ENCODE data around the gene FER.

FER gene

GRCh38 chr5:108937221-108937620 is 189.5 kb downstream of the FER start:
- Histone ChIP-seq H3K4me3 (ENCODE audit: low read depth in 1 of 2, low read length in 2 of 2) (no peak overlapping the region), H3K36me3 (ENCODE audit: insufficient read depth, low read length) (no peaks in the 10 kb centered on the region), H3K27me3 (ENCODE audit: control insufficient read depth in 1 of 2, insufficient read depth in 2 of 2, low read length in 2 of 2) (no peaks in the 10 kb centered on the region), H3K4me1 (ENCODE audit: insufficient read depth, low read length) (peaks cover 11% of the 10 kb centered on the region), H3K9ac (ENCODE audit: low read length) (no peak overlapping the region), H3K9me3 (ENCODE audit: low read length) (no peaks in the 10 kb centered on the region), H3K27ac (ENCODE audit: low read depth, low read length) (no peak overlapping the region)

GRCh38 chr5:108940506-108940905 is 192.8 kb downstream of the FER start:
- no peak overlapping the region for H3K9ac ChIP-seq (ENCODE audit: low read length)
- H3K36me3 ChIP-seq (ENCODE audit: insufficient read depth, low read length), result no peaks in the 10 kb centered on the region
- no peaks in the 10 kb centered on the region for H3K9me3 ChIP-seq (ENCODE audit: low read length)
- no peak overlapping the region for H3K27ac ChIP-seq (ENCODE audit: low read depth, low read length)
- no peak overlapping the region for H3K4me3 ChIP-seq (ENCODE audit: low read depth in 1 of 2, low read length in 2 of 2)
- H3K4me1 ChIP-seq (ENCODE audit: insufficient read depth, low read length), result peaks cover 5% of the 10 kb centered on the region
- no peaks in the 10 kb centered on the region for H3K27me3 ChIP-seq (ENCODE audit: control insufficient read depth in 1 of 2, insufficient read depth in 2 of 2, low read length in 2 of 2)

GRCh38 chr5:108941746-108942145 is 194.0 kb downstream of the FER start:
- H3K4me1 ChIP-seq (ENCODE audit: insufficient read depth, low read length), result no peaks in the 10 kb centered on the region
- H3K27ac ChIP-seq (ENCODE audit: low read depth, low read length), result no peak overlapping the region
- no peaks in the 10 kb centered on the region for H3K36me3 ChIP-seq (ENCODE audit: insufficient read depth, low read length)
- H3K9me3 ChIP-seq (ENCODE audit: low read length), result no peaks in the 10 kb centered on the region
- no peaks in the 10 kb centered on the region for H3K27me3 ChIP-seq (ENCODE audit: control insufficient read depth in 1 of 2, insufficient read depth in 2 of 2, low read length in 2 of 2)
- no peak overlapping the region for H3K9ac ChIP-seq (ENCODE audit: low read length)
- no peak overlapping the region for H3K4me3 ChIP-seq (ENCODE audit: low read depth in 1 of 2, low read length in 2 of 2)

DNA sequence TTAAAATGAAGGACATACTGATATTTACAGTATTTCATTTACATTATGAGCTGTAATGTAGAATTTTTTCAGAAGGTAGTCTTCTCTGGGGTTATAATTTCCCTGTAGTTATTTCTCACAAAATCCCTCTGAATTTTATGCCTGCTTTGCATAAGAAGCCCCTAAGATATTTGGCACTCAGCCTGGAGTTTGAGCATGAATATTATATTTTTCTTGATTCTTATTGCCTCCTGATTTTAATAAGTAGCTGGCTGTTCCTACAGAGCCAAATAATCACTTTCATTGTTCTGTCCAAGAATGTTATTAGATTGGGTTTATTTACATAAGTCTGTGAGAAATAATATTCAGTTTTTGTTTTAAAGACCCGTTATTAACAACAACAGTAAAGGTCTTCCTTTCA is 195.0 kb downstream of the FER start:
- no peak overlapping the region for H3K9ac ChIP-seq (ENCODE audit: low read length)
- H3K4me3 ChIP-seq (ENCODE audit: low read depth in 1 of 2, low read length in 2 of 2), result no peak overlapping the region
- H3K27ac ChIP-seq (ENCODE audit: low read depth, low read length), result no peak overlapping the region
- no peaks in the 10 kb centered on the region for H3K36me3 ChIP-seq (ENCODE audit: insufficient read depth, low read length)
- no peaks in the 10 kb centered on the region for H3K9me3 ChIP-seq (ENCODE audit: low read length)
- no peaks in the 10 kb centered on the region for H3K4me1 ChIP-seq (ENCODE audit: insufficient read depth, low read length)
- H3K27me3 ChIP-seq (ENCODE audit: control insufficient read depth in 1 of 2, insufficient read depth in 2 of 2, low read length in 2 of 2), result no peaks in the 10 kb centered on the region

GRCh38 chr5:108945094-108945493 is 197.4 kb downstream of the FER start:
- H3K36me3 ChIP-seq (ENCODE audit: insufficient read depth, low read length), result no peaks in the 10 kb centered on the region
- H3K9me3 ChIP-seq (ENCODE audit: low read length), result no peaks in the 10 kb centered on the region
- H3K4me1 ChIP-seq (ENCODE audit: insufficient read depth, low read length), result no peaks in the 10 kb centered on the region
- no peak overlapping the region for H3K4me3 ChIP-seq (ENCODE audit: low read depth in 1 of 2, low read length in 2 of 2)
- H3K9ac ChIP-seq (ENCODE audit: low read length), result no peak overlapping the region
- H3K27me3 ChIP-seq (ENCODE audit: control insufficient read depth in 1 of 2, insufficient read depth in 2 of 2, low read length in 2 of 2), result no peaks in the 10 kb centered on the region
- H3K27ac ChIP-seq (ENCODE audit: low read depth, low read length), result no peak overlapping the region

DNA sequence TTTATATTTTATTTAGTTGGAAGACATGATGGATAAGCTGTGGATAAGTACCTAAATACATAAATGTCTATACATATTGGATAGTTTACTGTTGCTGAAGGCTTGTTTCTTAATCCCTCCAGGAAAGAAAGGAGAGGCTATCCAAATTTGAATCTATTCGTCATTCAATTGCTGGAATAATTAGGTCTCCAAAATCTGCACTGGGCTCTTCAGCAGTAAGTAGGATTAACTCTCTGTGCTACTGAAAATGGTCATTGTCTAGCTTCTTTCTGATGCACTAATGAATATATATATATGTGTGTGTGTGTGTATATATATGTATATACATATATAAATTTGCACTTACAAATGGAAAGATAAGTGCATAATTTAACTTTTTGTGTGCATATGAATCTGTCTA is 198.3 kb downstream of the FER start:
- Histone ChIP-seq H3K9me3 (ENCODE audit: low read length) (no peaks in the 10 kb centered on the region), H3K4me3 (ENCODE audit: low read depth in 1 of 2, low read length in 2 of 2) (no peak overlapping the region), H3K27ac (ENCODE audit: low read depth, low read length) (no peak overlapping the region), H3K4me1 (ENCODE audit: insufficient read depth, low read length) (no peaks in the 10 kb centered on the region), H3K9ac (ENCODE audit: low read length) (no peak overlapping the region), H3K36me3 (ENCODE audit: insufficient read depth, low read length) (no peaks in the 10 kb centered on the region), H3K27me3 (ENCODE audit: control insufficient read depth in 1 of 2, insufficient read depth in 2 of 2, low read length in 2 of 2) (no peaks in the 10 kb centered on the region)

- H3K4me3 ChIP-seq (ENCODE audit: low read depth in 1 of 2, low read length in 2 of 2), result no peak overlapping the region
- H3K9ac ChIP-seq (ENCODE audit: low read length), result no peak overlapping the region
Measured at GRCh38 chr5:108947164-108947563, 199.5 kb downstream of the FER start.

DNA sequence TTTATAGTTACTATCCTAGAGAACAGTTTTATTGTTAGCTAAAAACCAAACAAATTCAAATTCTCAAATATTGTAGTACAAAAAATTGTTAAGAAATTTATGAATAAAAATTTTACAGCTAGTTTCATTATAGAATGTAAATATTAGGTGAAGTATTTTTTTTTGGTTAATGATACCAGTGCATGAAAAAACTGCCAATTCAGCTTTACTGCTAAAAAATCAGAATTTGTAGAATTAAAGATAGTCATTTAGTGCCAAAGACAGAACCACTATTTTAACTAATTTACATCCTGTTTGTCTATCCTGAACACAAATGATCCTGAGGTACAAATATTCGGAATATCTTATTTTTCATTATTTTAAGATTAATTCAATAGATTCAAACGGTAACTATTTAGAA is 202.6 kb downstream of the FER start:
- H3K27ac ChIP-seq (ENCODE audit: low read depth, low read length), result no peak overlapping the region
- no peak overlapping the region for H3K9ac ChIP-seq (ENCODE audit: low read length)
- H3K27me3 ChIP-seq (ENCODE audit: control insufficient read depth in 1 of 2, insufficient read depth in 2 of 2, low read length in 2 of 2), result no peaks in the 10 kb centered on the region
- no peaks in the 10 kb centered on the region for H3K9me3 ChIP-seq (ENCODE audit: low read length)
- H3K4me1 ChIP-seq (ENCODE audit: insufficient read depth, low read length), result no peaks in the 10 kb centered on the region
- no peak overlapping the region for H3K4me3 ChIP-seq (ENCODE audit: low read depth in 1 of 2, low read length in 2 of 2)
- no peaks in the 10 kb centered on the region for H3K36me3 ChIP-seq (ENCODE audit: insufficient read depth, low read length)

More at GRCh38 chr5:108947164-108947563, 199.5 kb downstream of the FER start:
- Histone ChIP-seq H3K27me3 (ENCODE audit: control insufficient read depth in 1 of 2, insufficient read depth in 2 of 2, low read length in 2 of 2) (no peaks in the 10 kb centered on the region), H3K36me3 (ENCODE audit: insufficient read depth, low read length) (no peaks in the 10 kb centered on the region), H3K4me1 (ENCODE audit: insufficient read depth, low read length) (no peaks in the 10 kb centered on the region), H3K27ac (ENCODE audit: low read depth, low read length) (no peak overlapping the region), H3K9me3 (ENCODE audit: low read length) (no peaks in the 10 kb centered on the region)

DNA sequence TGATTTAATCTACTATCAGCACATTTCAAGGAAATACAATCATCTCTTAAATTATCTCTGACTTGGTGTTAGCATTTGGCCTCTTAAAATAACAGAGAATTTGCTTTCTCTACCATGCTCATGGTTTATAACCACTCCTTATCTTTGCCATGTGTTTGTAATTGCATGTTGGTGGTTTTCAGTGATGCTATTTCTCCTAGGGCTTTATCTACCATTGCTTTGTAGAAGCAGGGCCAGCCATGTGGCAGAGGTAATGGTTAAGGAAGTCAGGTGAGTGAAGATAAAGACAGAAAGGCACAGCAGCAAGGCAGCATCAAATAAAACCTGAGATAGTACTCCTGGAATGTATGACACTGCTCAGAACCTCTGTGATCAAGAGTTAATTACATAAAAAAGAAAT is 206.2 kb downstream of the FER start:
- no peaks in the 10 kb centered on the region for H3K4me1 ChIP-seq (ENCODE audit: insufficient read depth, low read length)
- no peaks in the 10 kb centered on the region for H3K27me3 ChIP-seq (ENCODE audit: control insufficient read depth in 1 of 2, insufficient read depth in 2 of 2, low read length in 2 of 2)

DNA sequence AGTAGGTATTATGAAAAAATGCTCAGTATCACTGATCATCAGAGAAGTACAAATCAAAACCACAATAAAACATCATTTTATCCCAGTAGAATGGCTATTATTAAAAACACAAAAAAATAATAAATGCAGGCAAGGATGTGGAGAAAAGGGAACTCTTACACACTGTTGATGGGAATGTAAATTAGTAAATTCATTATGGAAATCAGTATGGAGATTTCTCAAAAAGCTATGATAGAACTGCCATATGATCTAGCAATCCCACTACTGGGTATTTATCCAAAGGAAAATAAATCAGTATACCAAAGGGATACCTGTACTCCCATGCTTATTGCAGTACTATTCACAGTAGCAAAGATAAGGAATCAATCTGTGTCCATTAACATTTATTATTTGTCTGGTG is 209.6 kb downstream of the FER start:
- no peaks in the 10 kb centered on the region for H3K4me1 ChIP-seq (ENCODE audit: insufficient read depth, low read length)

More for the DNA sequence above, 206.2 kb downstream of the FER start:
- no peak overlapping the region for H3K27ac ChIP-seq (ENCODE audit: low read depth, low read length)
- H3K9ac ChIP-seq (ENCODE audit: low read length), result no peak overlapping the region
- H3K4me3 ChIP-seq (ENCODE audit: low read depth in 1 of 2, low read length in 2 of 2), result no peak overlapping the region
- H3K36me3 ChIP-seq (ENCODE audit: insufficient read depth, low read length), result no peaks in the 10 kb centered on the region
- H3K9me3 ChIP-seq (ENCODE audit: low read length), result no peaks in the 10 kb centered on the region

DNA sequence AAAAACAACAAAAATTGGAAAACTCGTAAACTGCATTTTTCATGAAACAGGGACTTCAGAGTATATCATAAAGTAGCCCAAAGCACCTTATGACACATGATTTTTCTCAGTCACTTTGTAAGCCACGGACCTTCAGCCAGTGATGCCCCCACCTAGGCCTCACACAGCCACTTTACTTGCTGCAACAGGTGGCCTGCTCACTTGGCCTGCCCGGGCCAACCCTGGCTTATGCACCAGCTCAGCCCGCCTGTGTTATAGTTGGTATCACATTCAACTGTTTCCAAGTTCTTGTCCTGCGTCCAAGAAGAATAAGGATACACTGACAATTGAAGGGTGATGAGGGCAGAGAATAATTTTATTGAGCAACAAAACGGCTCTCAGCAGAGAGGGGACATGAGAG is 219.2 kb downstream of the FER start:
- no peaks in the 10 kb centered on the region for H3K4me1 ChIP-seq (ENCODE audit: insufficient read depth, low read length)
- H3K4me3 ChIP-seq (ENCODE audit: low read depth in 1 of 2, low read length in 2 of 2), result no peak overlapping the region
- H3K9ac ChIP-seq (ENCODE audit: low read length), result no peak overlapping the region
- H3K36me3 ChIP-seq (ENCODE audit: insufficient read depth, low read length), result no peaks in the 10 kb centered on the region
- no peaks in the 10 kb centered on the region for H3K27me3 ChIP-seq (ENCODE audit: control insufficient read depth in 1 of 2, insufficient read depth in 2 of 2, low read length in 2 of 2)
- H3K27ac ChIP-seq (ENCODE audit: low read depth, low read length), result no peak overlapping the region
- no peaks in the 10 kb centered on the region for H3K9me3 ChIP-seq (ENCODE audit: low read length)

More for the DNA sequence above, 209.6 kb downstream of the FER start:
- Histone ChIP-seq H3K9ac (ENCODE audit: low read length) (no peak overlapping the region), H3K9me3 (ENCODE audit: low read length) (no peaks in the 10 kb centered on the region), H3K36me3 (ENCODE audit: insufficient read depth, low read length) (peaks cover 3% of the 10 kb centered on the region), H3K4me3 (ENCODE audit: low read depth in 1 of 2, low read length in 2 of 2) (no peak overlapping the region), H3K27me3 (ENCODE audit: control insufficient read depth in 1 of 2, insufficient read depth in 2 of 2, low read length in 2 of 2) (no peaks in the 10 kb centered on the region), H3K27ac (ENCODE audit: low read depth, low read length) (no peak overlapping the region)

DNA sequence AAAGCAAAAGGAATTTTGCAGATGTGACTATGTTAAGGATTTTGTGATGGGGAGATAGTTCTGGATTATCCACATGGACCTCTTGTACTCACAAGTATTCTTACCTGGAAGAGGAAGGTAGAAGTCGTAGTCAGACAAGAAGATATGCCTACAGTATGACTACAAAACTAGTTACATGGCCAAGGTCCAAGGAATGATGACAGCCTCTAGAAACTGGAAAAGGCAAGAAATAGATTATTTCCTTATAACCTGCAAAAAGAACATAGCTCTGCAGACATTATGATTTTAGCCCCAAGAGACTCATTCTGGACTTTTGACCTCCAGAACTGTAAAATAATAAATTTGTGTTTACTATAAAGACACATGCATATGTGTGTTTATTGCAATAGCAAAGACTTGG is 226.9 kb downstream of the FER start:
- H3K4me3 ChIP-seq (ENCODE audit: low read depth in 1 of 2, low read length in 2 of 2), result no peak overlapping the region

More for the DNA sequence above, 226.9 kb downstream of the FER start:
- no peaks in the 10 kb centered on the region for H3K27me3 ChIP-seq (ENCODE audit: control insufficient read depth in 1 of 2, insufficient read depth in 2 of 2, low read length in 2 of 2)
- H3K9ac ChIP-seq (ENCODE audit: low read length), result no peak overlapping the region
- no peak overlapping the region for H3K27ac ChIP-seq (ENCODE audit: low read depth, low read length)
- H3K4me1 ChIP-seq (ENCODE audit: insufficient read depth, low read length), result no peaks in the 10 kb centered on the region
- no peaks in the 10 kb centered on the region for H3K9me3 ChIP-seq (ENCODE audit: low read length)
- H3K36me3 ChIP-seq (ENCODE audit: insufficient read depth, low read length), result no peaks in the 10 kb centered on the region

Data from muscle layer of colon (tissue), 2 donors.